Measurements from ENCODE around the gene TMEM184B. TPM values are rescaled to one million over a fixed set of nuclear protein-coding genes. Genes with fewer than 3 reads are reported as not detected.

TMEM184B gene
- total and polyA plus RNA-seq, 2 donors from 2014 or later: 22.9 to 54.1 TPM

- no peaks in the 10 kb centered on the region for H3K9me3 ChIP-seq (ENCODE audit: control insufficient read depth in 2 of 3, insufficient read depth in 1 of 3, low read length in 3 of 3)
- H3K27me3 ChIP-seq (ENCODE audit: control insufficient read depth, insufficient read depth, low read length): no peaks in the 10 kb centered on the region
- H3K4me1 ChIP-seq (ENCODE audit: control insufficient read depth in 2 of 3, insufficient read depth in 2 of 3, low read depth in 1 of 3, low read length in 3 of 3): no peaks in the 10 kb centered on the region
- TF ChIP-seq CTCF (IDR thresholded peaks at IDR 0.05; ENCODE audit: borderline replicate concordance, extremely low read depth, insufficient read depth): no peak
- H3K27ac ChIP-seq (ENCODE audit: low read depth in 2 of 2, low read length in 2 of 2): no peak overlapping the region
- H3K9ac ChIP-seq (ENCODE audit: low read length in 3 of 3): no peak overlapping the region
- H3K4me3 ChIP-seq (ENCODE audit: low read length in 3 of 3): no peak overlapping the region
- FAIRE-seq (no peak), DNase-seq (peak in 2 of 5 donors; percentile 45 to 55)
- H3K36me3 ChIP-seq (ENCODE audit: control insufficient read depth in 2 of 3, insufficient read depth in 3 of 3, low read length in 3 of 3): no peaks in the 10 kb centered on the region
- intact Hi-C loops (cut with DNase I): no loop called here
Measured at GRCh38 chr22:38284042-38284402, 11.2 kb upstream of the TMEM184B start.

GRCh38 chr22:38282397-38282796 is 9.6 kb upstream of the TMEM184B start:
- no peak for DNase-seq
- Histone ChIP-seq H3K27ac (ENCODE audit: low read depth in 2 of 2, low read length in 2 of 2) (no peak overlapping the region), H3K4me3 (ENCODE audit: low read length in 3 of 3) (no peak overlapping the region), H3K36me3 (ENCODE audit: control insufficient read depth in 2 of 3, insufficient read depth in 3 of 3, low read length in 3 of 3) (no peaks in the 10 kb centered on the region), H3K9ac (ENCODE audit: low read length in 3 of 3) (no peak overlapping the region), H3K4me1 (ENCODE audit: control insufficient read depth in 2 of 3, insufficient read depth in 2 of 3, low read depth in 1 of 3, low read length in 3 of 3) (no peaks in the 10 kb centered on the region), H3K27me3 (ENCODE audit: control insufficient read depth, insufficient read depth, low read length) (no peaks in the 10 kb centered on the region), H3K9me3 (ENCODE audit: control insufficient read depth in 2 of 3, insufficient read depth in 1 of 3, low read length in 3 of 3) (no peaks in the 10 kb centered on the region)
- FAIRE-seq: no peak
- intact Hi-C loops (cut with DNase I): no loop called here
- no peak for TF ChIP-seq CTCF (IDR thresholded peaks at IDR 0.05; ENCODE audit: borderline replicate concordance, extremely low read depth, insufficient read depth)

GRCh38 chr22:38276166-38276565 is 3.4 kb upstream of the TMEM184B start:
- no peak for TF ChIP-seq CTCF (IDR thresholded peaks at IDR 0.05; ENCODE audit: borderline replicate concordance, extremely low read depth, insufficient read depth)
- H3K27me3 ChIP-seq (ENCODE audit: control insufficient read depth, insufficient read depth, low read length): no peaks in the 10 kb centered on the region
- intact Hi-C loops (cut with DNase I): no loop called here

More at GRCh38 chr22:38276166-38276565, 3.4 kb upstream of the TMEM184B start:
- H3K9me3 ChIP-seq (ENCODE audit: control insufficient read depth in 2 of 3, insufficient read depth in 1 of 3, low read length in 3 of 3): no peaks in the 10 kb centered on the region
- no peak overlapping the region for H3K27ac ChIP-seq (ENCODE audit: low read depth in 2 of 2, low read length in 2 of 2)
- H3K36me3 ChIP-seq (ENCODE audit: control insufficient read depth in 2 of 3, insufficient read depth in 3 of 3, low read length in 3 of 3): no peaks in the 10 kb centered on the region
- H3K4me1 ChIP-seq (ENCODE audit: control insufficient read depth in 2 of 3, insufficient read depth in 2 of 3, low read depth in 1 of 3, low read length in 3 of 3): peaks cover 3 to 18% (median 10%) of the 10 kb centered on the region in 3 donors
- FAIRE-seq (no peak), DNase-seq (no peak)
- no peak overlapping the region for H3K4me3 ChIP-seq (ENCODE audit: low read length in 3 of 3)
- no peak overlapping the region for H3K9ac ChIP-seq (ENCODE audit: low read length in 3 of 3)
